Endothelial cell of umbilical vein (primary cell): ENCODE measurements around the gene LHX2. TPM values are rescaled to one million over a fixed set of nuclear protein-coding genes. Genes with fewer than 3 reads are reported as not detected.

Source experiments
- BruUV-seq: library from RNA; stranded (reverse); fragments of 400-500 nt; replicated peaks from 2 replicates; lab custom pipeline; 2021; lab: Mats Ljungman, UMichigan
- CTCF ChIA-PET: fragments of 300-600, 350-600 bp; sonication (Branson Sonifier 250); formaldehyde crosslinking; loops from one replicate; lab custom pipeline; 2021; ENCODE audit warnings: antibody characterized with exemption, inconsistent platforms; lab: Charles Lee
- POLR2A ChIA-PET: fragments of 300-600, 350-600 bp; sonication (Branson Sonifier 250); formaldehyde crosslinking; loops from one replicate; lab custom pipeline; 2021; ENCODE audit warnings: antibody characterized with exemption, inconsistent platforms; lab: Charles Lee
- DNase-seq: peaks from one replicate; pipeline ENCODE4 v3.0.0-alpha.2; 2011; ENCODE audit warnings: low read depth, low spot score
- FAIRE-seq: peaks from 2 replicates; lab custom pipeline; 2011; peaks lifted over from hg19 to GRCh38; lab: Jason Lieb, UNC
- H2AFZ ChIP-seq: 2 replicates; pipeline ENCODE4 v1.6.0; 2012; ENCODE audit warnings: low read depth, low read length, control low read depth, inconsistent platforms
- H3K27ac ChIP-seq: 2 replicates; pipeline ENCODE4 v1.5.1; 2011; ENCODE audit warnings: low read depth, mild to moderate bottlenecking, control low read depth, low read length, moderate library complexity; ENCODE audit not compliant: insufficient read depth
- H3K27me3 ChIP-seq, 2 experiments: 2 replicates each; pipeline versions ENCODE4 v1.6.0 to v1.6.1; 2011; ENCODE audit warnings: low read length in 2 of 2, mixed read lengths in 1 of 2; ENCODE audit not compliant: control insufficient read depth in 2 of 2, insufficient read depth in 2 of 2
- H3K36me3 ChIP-seq, 2 experiments: 2 replicates in 1 of 2; 3 replicates in 1 of 2; pipeline ENCODE4 v1.5.1; 2011; ENCODE audit warnings: low read length in 2 of 2, mild to moderate bottlenecking in 1 of 2, moderate library complexity in 1 of 2; ENCODE audit not compliant: control insufficient read depth in 2 of 2, insufficient read depth in 2 of 2; ENCODE audit errors: extremely low read depth in 1 of 2
- H3K4me1 ChIP-seq: 3 replicates; pipeline ENCODE4 v1.5.1; 2011; ENCODE audit warnings: mild to moderate bottlenecking, low read length; ENCODE audit not compliant: control insufficient read depth, insufficient read depth; ENCODE audit errors: extremely low read depth
- H3K4me2 ChIP-seq: 2 replicates; pipeline ENCODE4 v1.6.1; 2011; ENCODE audit warnings: low read length, control low read depth, mixed read lengths; ENCODE audit not compliant: insufficient read depth
- H3K4me3 ChIP-seq, 3 experiments: fragments of 200-600 bp in 1 of 3; sonication (generic), shearing (Covaris generic) in 1 of 3; replicated peaks in 1 of 3; 2 replicates each; pipeline ENCODE4 v1.5.1; 2011 to 2016; ENCODE audit warnings: control low read depth in 3 of 3, low read length in 3 of 3, mild to moderate bottlenecking in 2 of 3, inconsistent platforms in 1 of 3, low read depth in 1 of 3, moderate library complexity in 1 of 3; ENCODE audit not compliant: insufficient read depth in 1 of 3
- H3K79me2 ChIP-seq: 2 replicates; pipeline ENCODE4 v1.6.0; 2012; ENCODE audit warnings: low read length, inconsistent platforms; ENCODE audit not compliant: control insufficient read depth, insufficient read depth
- H3K9ac ChIP-seq: replicated peaks from 2 replicates; pipeline ENCODE3; 2011; ENCODE audit warnings: low read length, control low read depth; ENCODE audit not compliant: insufficient read depth; ENCODE audit errors: extremely low read depth
- H3K9me1 ChIP-seq: replicated peaks from 3 replicates; pipeline ENCODE4 v1.6.0; 2011; ENCODE audit warnings: mild to moderate bottlenecking, low read length; ENCODE audit not compliant: control insufficient read depth, insufficient read depth; ENCODE audit errors: extremely low read depth
- H3K9me3 ChIP-seq: replicated peaks from 2 replicates; pipeline ENCODE4 v1.5.1; 2012; ENCODE audit warnings: low read length, inconsistent platforms; ENCODE audit not compliant: control insufficient read depth, insufficient read depth
- H4K20me1 ChIP-seq: replicated peaks from 2 replicates; pipeline ENCODE3; 2011; ENCODE audit warnings: mild to moderate bottlenecking, low read length; ENCODE audit not compliant: control insufficient read depth, insufficient read depth; ENCODE audit errors: extremely low read depth
- EZH2 ChIP-seq: IDR thresholded peaks from 2 replicates; pipeline ENCODE4 v1.6.1; 2012; ENCODE audit warnings: borderline replicate concordance, low read depth, mild to moderate bottlenecking, moderate library complexity, low read length, inconsistent platforms; ENCODE audit not compliant: severe bottlenecking
- FOS ChIP-seq: IDR thresholded peaks from 2 replicates; pipeline ENCODE4 v1.6.1; 2011; ENCODE audit warnings: mild to moderate bottlenecking, low read length, moderate library complexity, borderline replicate concordance; ENCODE audit not compliant: insufficient read depth
- GATA2 ChIP-seq: IDR thresholded peaks from 2 replicates; pipeline ENCODE4 v1.7.0; 2011; ENCODE audit warnings: low read depth, mild to moderate bottlenecking, moderate library complexity, mixed read lengths, low read length; ENCODE audit not compliant: insufficient read length, insufficient read depth
- JUN ChIP-seq: IDR thresholded peaks from 2 replicates; pipeline ENCODE4 v1.6.1; 2011; ENCODE audit warnings: borderline replicate concordance, low read depth; ENCODE audit not compliant: insufficient read length, insufficient read depth
- MYC ChIP-seq: IDR thresholded peaks from one replicate; pipeline ENCODE4 v1.6.1; 2011; ENCODE audit warnings: mild to moderate bottlenecking, low read depth, low read length
- POLR2A ChIP-seq: IDR thresholded peaks from 2 replicates; pipeline ENCODE4 v1.6.1; 2012; ENCODE audit warnings: low read depth, mild to moderate bottlenecking, control low read depth, low read length
- POLR2AphosphoS5 ChIP-seq: IDR thresholded peaks from 2 replicates; pipeline ENCODE4 v1.6.1; 2012; ENCODE audit warnings: low read depth, mild to moderate bottlenecking, control low read depth, low read length, moderate library complexity; ENCODE audit not compliant: insufficient read depth
- dilution Hi-C: fragments of 300-500 bp; cut with MboI; formaldehyde crosslinking; loops from one replicate; pipeline ENCODE4 v1.15.0; 2019; ENCODE audit warnings: low sequenced_read_pairs; ENCODE audit not compliant: extremely low pct_ligation_motif_present
- intact Hi-C: fragments of 100-400 bp; cut with micrococcal nuclease; formaldehyde crosslinking; loops from one replicate; pipeline ENCODE4 v1.10.0; 2022
- polyA plus RNA-seq, 4 experiments: library from polyadenylated mRNA; depleted of rRNA in 3 of 4; stranded (reverse) in 3 of 4; unstranded in 1 of 4; fragments of >200 nt; gene quantifications; 2 replicates each; pipeline versions ENCODE4 v1.2.1 to v1.2.3, GENCODE V29; 2011 to 2012; ENCODE audit warnings: missing spikeins in 1 of 4
- total RNA-seq: library from RNA; stranded (reverse); gene quantifications from 2 replicates; pipeline ENCODE4 v1.2.3, GENCODE V29; 2021
- TF ChIP-seq, protein P1 (sequence below), 2 donors: IDR thresholded peaks; 1 replicate in 1 of 2; 2 replicates in 1 of 2; pipeline ENCODE4 v1.5.1; 2011; ENCODE audit warnings: low read length in 2 of 2, mild to moderate bottlenecking in 2 of 2, moderate library complexity in 2 of 2, control low read depth in 1 of 2, inconsistent platforms in 1 of 2, low read depth in 1 of 2; ENCODE audit not compliant: insufficient read depth in 1 of 2; ENCODE audit errors: extremely low read depth in 1 of 2
- TF ChIP-seq, protein P2 (sequence below): IDR thresholded peaks from 2 replicates; pipeline ENCODE4 v1.6.1; 2011; ENCODE audit not compliant: insufficient read depth, insufficient read length

Gene LHX2
- total and polyA plus RNA-seq, 2 donors (not counting 3 experiments of a cell fraction or from before 2014, with no cell fraction given) = not detected

DNA sequence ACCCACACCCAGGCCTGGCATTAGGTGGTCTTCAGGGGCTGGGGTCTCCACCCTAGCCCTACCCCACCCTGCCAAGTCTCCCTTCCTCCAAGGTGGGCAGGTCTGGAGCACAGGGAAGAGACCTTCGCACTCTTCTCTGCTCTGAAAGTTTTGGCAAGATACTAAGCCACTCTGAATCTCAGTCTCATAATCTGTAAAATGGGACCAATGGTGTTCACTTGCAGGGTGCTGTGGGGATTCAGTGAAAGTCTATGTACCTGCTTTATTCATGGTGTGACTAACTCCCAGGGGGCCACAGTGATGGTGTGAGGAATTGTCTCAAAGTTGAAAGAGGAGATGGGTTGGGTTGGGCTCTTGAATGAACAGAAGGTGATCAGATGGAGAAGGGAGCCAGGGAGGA is 25.0 kb downstream of the LHX2 start:
- TF ChIP-seq GATA2 (no peak), EZH2 (no peak), POLR2A (no peak), MYC (no peak), POLR2AphosphoS5 (no peak), FOS (no peak), JUN (no peak)
- TF ChIP-seq, protein P1, sequence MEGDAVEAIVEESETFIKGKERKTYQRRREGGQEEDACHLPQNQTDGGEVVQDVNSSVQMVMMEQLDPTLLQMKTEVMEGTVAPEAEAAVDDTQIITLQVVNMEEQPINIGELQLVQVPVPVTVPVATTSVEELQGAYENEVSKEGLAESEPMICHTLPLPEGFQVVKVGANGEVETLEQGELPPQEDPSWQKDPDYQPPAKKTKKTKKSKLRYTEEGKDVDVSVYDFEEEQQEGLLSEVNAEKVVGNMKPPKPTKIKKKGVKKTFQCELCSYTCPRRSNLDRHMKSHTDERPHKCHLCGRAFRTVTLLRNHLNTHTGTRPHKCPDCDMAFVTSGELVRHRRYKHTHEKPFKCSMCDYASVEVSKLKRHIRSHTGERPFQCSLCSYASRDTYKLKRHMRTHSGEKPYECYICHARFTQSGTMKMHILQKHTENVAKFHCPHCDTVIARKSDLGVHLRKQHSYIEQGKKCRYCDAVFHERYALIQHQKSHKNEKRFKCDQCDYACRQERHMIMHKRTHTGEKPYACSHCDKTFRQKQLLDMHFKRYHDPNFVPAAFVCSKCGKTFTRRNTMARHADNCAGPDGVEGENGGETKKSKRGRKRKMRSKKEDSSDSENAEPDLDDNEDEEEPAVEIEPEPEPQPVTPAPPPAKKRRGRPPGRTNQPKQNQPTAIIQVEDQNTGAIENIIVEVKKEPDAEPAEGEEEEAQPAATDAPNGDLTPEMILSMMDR (IDR thresholded peaks at IDR 0.05; ENCODE audit: extremely low read depth in 1 of 2, insufficient read depth in 1 of 2, low read depth in 1 of 2, low read length in 2 of 2) = no peak
- TF ChIP-seq, protein P2, sequence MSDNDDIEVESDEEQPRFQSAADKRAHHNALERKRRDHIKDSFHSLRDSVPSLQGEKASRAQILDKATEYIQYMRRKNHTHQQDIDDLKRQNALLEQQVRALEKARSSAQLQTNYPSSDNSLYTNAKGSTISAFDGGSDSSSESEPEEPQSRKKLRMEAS = no peak
- Histone ChIP-seq H3K9ac (no peak overlapping the region), H3K4me1 (peaks cover 4% of the 10 kb centered on the region), H3K4me3 (no peak overlapping the region), H3K9me1 (no peaks in the 10 kb centered on the region), H3K79me2 (no peaks in the 10 kb centered on the region), H2AFZ (no peak overlapping the region), H3K27me3 (peaks cover 24 to 45% of the 10 kb centered on the region in 2 experiments), H4K20me1 (no peaks in the 10 kb centered on the region), H3K4me2 (no peak overlapping the region), H3K36me3 (no peaks in the 10 kb centered on the region), H3K9me3 (no peaks in the 10 kb centered on the region), H3K27ac (no peak overlapping the region)
- no TSS peak for BruUV-seq
- CTCF ChIA-PET = no interaction called here
- intact Hi-C loops = no loop called here
- DNase-seq (no peak), FAIRE-seq (no peak)
- POLR2A ChIA-PET = no interaction called here
- dilution Hi-C loops = no loop called here
